ENCODE results near the gene FAM163B. TPM values are rescaled to one million over a fixed set of nuclear protein-coding genes. Genes with fewer than 3 reads are reported as not detected.

The FAM163B gene
- total RNA-seq, 2 donors from 2014 or later: not detected

DNA sequence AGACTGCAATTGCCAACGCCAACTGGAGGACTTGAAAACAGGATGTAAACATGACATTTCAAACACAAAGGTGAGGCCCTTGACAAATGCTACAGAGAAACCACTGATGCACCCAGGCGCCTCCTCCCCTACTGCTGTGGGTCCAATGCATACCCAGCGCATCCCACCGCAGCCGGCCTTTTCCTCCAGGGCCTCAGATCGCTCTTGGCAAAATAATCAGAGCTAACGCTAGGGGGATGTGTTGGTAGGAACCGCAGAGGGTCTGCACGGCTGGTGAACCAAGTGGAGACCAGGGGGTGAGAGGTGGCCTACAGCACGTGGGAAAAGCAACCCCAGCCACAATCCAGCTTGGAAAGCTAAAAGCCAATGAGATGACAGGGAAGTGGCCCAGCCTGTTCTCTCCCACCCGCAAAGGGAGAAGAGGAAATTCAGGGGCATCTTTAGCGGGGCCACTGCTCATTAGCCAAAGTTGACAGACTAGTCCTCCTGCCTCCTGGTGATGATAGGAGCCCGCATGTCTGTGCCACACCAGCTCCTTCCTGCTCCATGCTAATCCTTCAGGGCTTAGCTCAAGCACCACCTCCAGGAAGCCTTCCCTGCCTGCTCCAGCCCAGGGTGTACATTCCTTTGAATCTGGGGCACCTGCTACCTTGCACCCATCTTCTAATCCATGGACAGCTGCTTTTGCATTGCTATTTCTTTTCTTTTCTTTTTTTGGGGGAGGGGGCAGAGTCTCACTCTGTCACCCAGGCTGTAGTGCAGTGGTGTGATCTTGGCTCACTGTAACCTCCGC is 5.9 kb downstream of the FAM163B start:
- Mint-ChIP-seq H3K27me3 (ENCODE audit: insufficient read depth) (peaks cover 23% of the 10 kb centered on the region), H3K4me1 (no peaks in the 10 kb centered on the region), H3K27ac (no peak overlapping the region), H3K9me3 (peaks cover under 1% of the 10 kb centered on the region), H3K4me3 (no peak overlapping the region), H3K36me3 (ENCODE audit: low read depth) (no peaks in the 10 kb centered on the region)
- H3K9ac ChIP-seq (ENCODE audit: extremely low read depth, low read length, poor library complexity, severe bottlenecking): no peak overlapping the region
- no peaks in the 10 kb centered on the region for H3K4me1 ChIP-seq (ENCODE audit: control insufficient read depth, insufficient read depth, low read length)
- H3K9me3 ChIP-seq (ENCODE audit: control insufficient read depth, low read length): no peaks in the 10 kb centered on the region
- 80 to 81% methylated on average over 7 to 14 of the region's 14 CpGs for WGBS, 2 experiments (ENCODE audit: insufficient coverage in 1 of 2, insufficient read length in 1 of 2)
- H3K27ac ChIP-seq (ENCODE audit: low read depth, low read length): no peak overlapping the region
- no peak overlapping the region for H3K4me3 ChIP-seq (ENCODE audit: low read length)
- peaks cover 21% of the 10 kb centered on the region for H3K27me3 ChIP-seq (ENCODE audit: control insufficient read depth, insufficient read depth, low read length, poor library complexity, severe bottlenecking)
- no peaks in the 10 kb centered on the region for H3K36me3 ChIP-seq (ENCODE audit: control insufficient read depth, insufficient read depth, low read length)
- DNase-seq: peak; percentile 73
- TF ChIP-seq, protein P1, sequence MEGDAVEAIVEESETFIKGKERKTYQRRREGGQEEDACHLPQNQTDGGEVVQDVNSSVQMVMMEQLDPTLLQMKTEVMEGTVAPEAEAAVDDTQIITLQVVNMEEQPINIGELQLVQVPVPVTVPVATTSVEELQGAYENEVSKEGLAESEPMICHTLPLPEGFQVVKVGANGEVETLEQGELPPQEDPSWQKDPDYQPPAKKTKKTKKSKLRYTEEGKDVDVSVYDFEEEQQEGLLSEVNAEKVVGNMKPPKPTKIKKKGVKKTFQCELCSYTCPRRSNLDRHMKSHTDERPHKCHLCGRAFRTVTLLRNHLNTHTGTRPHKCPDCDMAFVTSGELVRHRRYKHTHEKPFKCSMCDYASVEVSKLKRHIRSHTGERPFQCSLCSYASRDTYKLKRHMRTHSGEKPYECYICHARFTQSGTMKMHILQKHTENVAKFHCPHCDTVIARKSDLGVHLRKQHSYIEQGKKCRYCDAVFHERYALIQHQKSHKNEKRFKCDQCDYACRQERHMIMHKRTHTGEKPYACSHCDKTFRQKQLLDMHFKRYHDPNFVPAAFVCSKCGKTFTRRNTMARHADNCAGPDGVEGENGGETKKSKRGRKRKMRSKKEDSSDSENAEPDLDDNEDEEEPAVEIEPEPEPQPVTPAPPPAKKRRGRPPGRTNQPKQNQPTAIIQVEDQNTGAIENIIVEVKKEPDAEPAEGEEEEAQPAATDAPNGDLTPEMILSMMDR (conservative IDR thresholded peaks at IDR 0.05): peak; percentile 57

- no peaks in the 10 kb centered on the region for H3K36me3 ChIP-seq (ENCODE audit: control insufficient read depth, insufficient read depth, low read length)
- WGBS, 2 experiments (ENCODE audit: insufficient coverage in 1 of 2, insufficient read length in 1 of 2): 77 to 83% methylated on average over 6 to 10 of the region's 10 CpGs
- H3K27me3 ChIP-seq (ENCODE audit: control insufficient read depth, insufficient read depth, low read length, poor library complexity, severe bottlenecking): peaks cover 10% of the 10 kb centered on the region
- Mint-ChIP-seq H3K4me1 (no peaks in the 10 kb centered on the region), H3K36me3 (ENCODE audit: low read depth) (no peaks in the 10 kb centered on the region), H3K27me3 (ENCODE audit: insufficient read depth) (peaks cover 13% of the 10 kb centered on the region), H3K27ac (no peak overlapping the region), H3K9me3 (peaks cover 11% of the 10 kb centered on the region), H3K4me3 (no peak overlapping the region)
- no peak overlapping the region for H3K9ac ChIP-seq (ENCODE audit: extremely low read depth, low read length, poor library complexity, severe bottlenecking)
- no peaks in the 10 kb centered on the region for H3K4me1 ChIP-seq (ENCODE audit: control insufficient read depth, insufficient read depth, low read length)
- peaks cover 2% of the 10 kb centered on the region for H3K9me3 ChIP-seq (ENCODE audit: control insufficient read depth, low read length)
- no peak for DNase-seq
- H3K27ac ChIP-seq (ENCODE audit: low read depth, low read length): no peak overlapping the region
- TF ChIP-seq, protein P1 (conservative IDR thresholded peaks at IDR 0.05): no peak
- no peak overlapping the region for H3K4me3 ChIP-seq (ENCODE audit: low read length)
These were observed 6.9 kb downstream of the FAM163B start for GRCh38 chr9:133602277-133602676.

DNA sequence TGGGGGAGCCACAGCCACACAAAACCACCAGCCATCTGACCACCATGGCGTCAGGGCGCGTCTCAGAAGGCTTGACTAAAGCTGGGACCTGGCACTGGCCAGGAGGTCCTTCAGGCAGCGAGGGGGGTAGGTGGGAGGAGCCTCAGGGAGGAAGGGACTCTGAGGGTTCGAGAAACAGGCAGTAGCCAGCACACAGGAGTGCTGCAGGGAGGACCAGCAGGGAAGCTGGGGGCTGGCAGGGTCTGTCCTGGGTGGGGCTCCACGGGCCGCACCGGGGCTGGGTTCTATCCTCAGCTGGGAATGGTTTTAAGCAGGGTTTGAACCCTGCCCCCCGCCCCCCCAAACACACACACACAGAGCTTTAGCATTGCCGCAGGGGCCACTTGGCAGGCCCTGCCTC is 7.4 kb downstream of the FAM163B start:
- Mint-ChIP-seq H3K9me3 (peaks cover 16% of the 10 kb centered on the region), H3K27me3 (ENCODE audit: insufficient read depth) (peaks cover 12% of the 10 kb centered on the region), H3K4me1 (no peaks in the 10 kb centered on the region), H3K36me3 (ENCODE audit: low read depth) (no peaks in the 10 kb centered on the region), H3K27ac (no peak overlapping the region), H3K4me3 (no peak overlapping the region)
- H3K27me3 ChIP-seq (ENCODE audit: control insufficient read depth, insufficient read depth, low read length, poor library complexity, severe bottlenecking): peaks cover 5% of the 10 kb centered on the region
- no peaks in the 10 kb centered on the region for H3K36me3 ChIP-seq (ENCODE audit: control insufficient read depth, insufficient read depth, low read length)
- TF ChIP-seq, protein P1 (conservative IDR thresholded peaks at IDR 0.05): no peak
- H3K9ac ChIP-seq (ENCODE audit: extremely low read depth, low read length, poor library complexity, severe bottlenecking): no peak overlapping the region
- H3K27ac ChIP-seq (ENCODE audit: low read depth, low read length): no peak overlapping the region
- H3K9me3 ChIP-seq (ENCODE audit: control insufficient read depth, low read length): peaks cover 8% of the 10 kb centered on the region
- no peaks in the 10 kb centered on the region for H3K4me1 ChIP-seq (ENCODE audit: control insufficient read depth, insufficient read depth, low read length)
- 86 to 92% methylated on average over 3 to 10 of the region's 10 CpGs for WGBS, 2 experiments (ENCODE audit: insufficient coverage in 1 of 2, insufficient read length in 1 of 2)
- no peak for DNase-seq
- H3K4me3 ChIP-seq (ENCODE audit: low read length): no peak overlapping the region

All from endodermal cell (in vitro differentiated cells).